H9 (cell line): ENCODE results near the gene GCLC. TPM values are rescaled to one million over a fixed set of nuclear protein-coding genes. Genes with fewer than 3 reads are reported as not detected.

ENCODE experiments used
- DNase-seq: peaks from one replicate; pipeline ENCODE4 v3.0.0-alpha.2; 2017
- H2AFZ ChIP-seq: one replicate; pipeline ENCODE4 v1.6.1; 2013; ENCODE audit warnings: mild to moderate bottlenecking, low read length, control low read depth, moderate library complexity
- H2AK5ac ChIP-seq: 2 replicates; pipeline ENCODE4 v1.6.1; 2013; ENCODE audit warnings: low read length, control low read depth, mixed read lengths; ENCODE audit not compliant: insufficient read length
- H2BK120ac ChIP-seq: one replicate; pipeline ENCODE4 v1.6.1; 2013; ENCODE audit warnings: low read depth, mild to moderate bottlenecking, low read length, control low read depth, inconsistent platforms; ENCODE audit not compliant: poor library complexity, severe bottlenecking
- H2BK12ac ChIP-seq: 2 replicates; pipeline ENCODE4 v1.6.1; 2013; ENCODE audit warnings: low read length, control low read depth, mixed read lengths, low read depth; ENCODE audit not compliant: insufficient read length
- H2BK15ac ChIP-seq: 2 replicates; pipeline ENCODE4 v1.6.1; 2013; ENCODE audit warnings: low read depth, low read length, control low read depth
- H2BK20ac ChIP-seq: one replicate; pipeline ENCODE4 v1.6.1; 2013; ENCODE audit warnings: low read depth, mild to moderate bottlenecking, low read length, control low read depth, inconsistent platforms; ENCODE audit not compliant: poor library complexity, severe bottlenecking
- H2BK5ac ChIP-seq: 2 replicates; pipeline ENCODE4 v1.6.1; 2013; ENCODE audit warnings: low read length, control low read depth, mixed read lengths; ENCODE audit not compliant: insufficient read length
- H3K14ac ChIP-seq: 2 replicates; pipeline ENCODE4 v1.6.1; 2013; ENCODE audit warnings: low read length, control low read depth; ENCODE audit not compliant: insufficient read depth
- H3K18ac ChIP-seq: 2 replicates; pipeline ENCODE4 v1.6.1; 2013; ENCODE audit warnings: low read depth, mild to moderate bottlenecking, mixed read lengths, low read length, control low read depth; ENCODE audit not compliant: insufficient read length
- H3K23ac ChIP-seq: 2 replicates; pipeline ENCODE4 v1.6.1; 2013; ENCODE audit warnings: low read length, control low read depth, mixed read lengths, low read depth; ENCODE audit not compliant: insufficient read length
- H3K23me2 ChIP-seq: 2 replicates; pipeline ENCODE4 v1.6.1; 2013; ENCODE audit warnings: low read depth, mild to moderate bottlenecking, mixed read lengths, low read length, control low read depth; ENCODE audit not compliant: insufficient read length, poor library complexity, severe bottlenecking
- H3K27ac ChIP-seq: 2 replicates; pipeline ENCODE4 v1.5.1; 2013; ENCODE audit warnings: low read length, control low read depth, mixed read lengths, low read depth; ENCODE audit not compliant: insufficient read length
- H3K27me3 ChIP-seq: 2 replicates; pipeline ENCODE4 v1.6.1; 2013; ENCODE audit warnings: low read length, control low read depth, inconsistent platforms; ENCODE audit not compliant: insufficient read depth
- H3K4ac ChIP-seq: 2 replicates; pipeline ENCODE4 v1.6.1; 2013; ENCODE audit warnings: low read depth, mild to moderate bottlenecking, control low read depth, inconsistent platforms, low read length, moderate library complexity
- H3K4me1 ChIP-seq: 2 replicates; pipeline ENCODE4 v1.6.1; 2013; ENCODE audit warnings: low read length, control low read depth, inconsistent platforms; ENCODE audit not compliant: insufficient read depth
- H3K4me2 ChIP-seq: 2 replicates; pipeline ENCODE4 v1.6.1; 2013; ENCODE audit warnings: low read length, control low read depth, mixed read lengths; ENCODE audit not compliant: insufficient read length, insufficient read depth
- H3K56ac ChIP-seq: 2 replicates; pipeline ENCODE4 v1.6.1; 2013; ENCODE audit warnings: low read depth, mild to moderate bottlenecking, mixed read lengths, low read length, control low read depth; ENCODE audit not compliant: insufficient read length
- H3K79me1 ChIP-seq: 2 replicates; pipeline ENCODE4 v1.6.1; 2013; ENCODE audit warnings: low read depth, mild to moderate bottlenecking, moderate library complexity, low read length, control low read depth, inconsistent platforms; ENCODE audit not compliant: insufficient read depth, poor library complexity, severe bottlenecking
- H3K79me2 ChIP-seq: 2 replicates; pipeline ENCODE4 v1.6.1; 2013; ENCODE audit warnings: low read length, control low read depth, inconsistent platforms; ENCODE audit not compliant: insufficient read depth
- H3K9ac ChIP-seq: 2 replicates; pipeline ENCODE4 v1.6.1; 2013; ENCODE audit warnings: low read length, control low read depth, mixed read lengths; ENCODE audit not compliant: insufficient read length; ENCODE audit errors: extremely low read depth
- H3K9me3 ChIP-seq: one replicate; pipeline ENCODE4 v1.6.1; 2013; ENCODE audit warnings: low read depth, low read length, inconsistent platforms; ENCODE audit not compliant: control insufficient read depth
- H3T11ph ChIP-seq: one replicate; pipeline ENCODE4 v1.6.1; 2013; ENCODE audit warnings: mild to moderate bottlenecking, low read length, control low read depth, inconsistent platforms
- H4K20me1 ChIP-seq: one replicate; pipeline ENCODE4 v1.6.1; 2013; ENCODE audit not compliant: control insufficient read depth, insufficient read length, insufficient read depth
- H4K5ac ChIP-seq: 2 replicates; pipeline ENCODE4 v1.6.1; 2013; ENCODE audit warnings: low read depth, mild to moderate bottlenecking, mixed read lengths, low read length, control low read depth; ENCODE audit not compliant: insufficient read length
- H4K8ac ChIP-seq: replicated peaks from 2 replicates; pipeline ENCODE4 v1.6.1; 2013; ENCODE audit warnings: low read length, control low read depth, mixed read lengths, low read depth; ENCODE audit not compliant: insufficient read length
- H4K91ac ChIP-seq: 2 replicates; pipeline ENCODE4 v1.6.1; 2013; ENCODE audit warnings: low read depth, mild to moderate bottlenecking, moderate library complexity, mixed read lengths, low read length, control low read depth; ENCODE audit not compliant: insufficient read length
- H3K27ac Mint-ChIP-seq, 3 experiments: 2 replicates in 2 of 3; 3 replicates in 1 of 3; pipeline ENCODE4 v1.8.0; 2020 to 2021; ENCODE audit warnings: mixed read lengths in 3 of 3, mild to moderate bottlenecking in 1 of 3, moderate library complexity in 1 of 3
- H3K27me3 Mint-ChIP-seq: 2 replicates; pipeline ENCODE4 v1.8.0; 2021; ENCODE audit warnings: low read depth, mild to moderate bottlenecking, moderate library complexity, mixed read lengths
- H3K36me3 Mint-ChIP-seq, 3 experiments: 2 replicates in 2 of 3; 3 replicates in 1 of 3; pipeline ENCODE4 v1.8.0; 2020 to 2021; ENCODE audit warnings: low read depth in 3 of 3, mixed read lengths in 3 of 3; ENCODE audit not compliant: insufficient read depth in 1 of 3
- H3K4me1 Mint-ChIP-seq, 2 experiments: 2 replicates each; pipeline ENCODE4 v1.8.0; 2020; ENCODE audit warnings: mixed read lengths in 2 of 2
- H3K4me3 Mint-ChIP-seq, 2 experiments: 2 replicates in 1 of 2; 3 replicates in 1 of 2; pipeline ENCODE4 v1.8.0; 2020 to 2021; ENCODE audit warnings: mild to moderate bottlenecking in 2 of 2, mixed read lengths in 2 of 2, moderate library complexity in 1 of 2
- H3K9me3 Mint-ChIP-seq, 2 experiments: 2 replicates in 1 of 2; 3 replicates in 1 of 2; pipeline ENCODE4 v1.8.0; 2020; ENCODE audit warnings: mild to moderate bottlenecking in 2 of 2, mixed read lengths in 2 of 2, moderate library complexity in 1 of 2
- CTCF ChIP-seq: fragments of 200-600 bp; sonication (generic); conservative IDR thresholded peaks from 3 replicates; pipeline ENCODE4 v1.8.0; 2021; ENCODE audit warnings: antibody characterized with exemption, mild to moderate bottlenecking
- WGBS: extraction: QIAGEN DNeasy Blood & Tissue Kit; methylation state at CpG from one replicate; pipeline ENCODE4 v1.1.7; 2013; ENCODE audit warnings: missing lambda C conversion rate, low lambda C conversion rate, mixed read lengths; ENCODE audit not compliant: insufficient read length; ENCODE audit errors: extremely low coverage; 5-methylcytosine and 5-hydroxymethylcytosine counted together
- total RNA-seq: library from RNA; stranded (reverse); gene quantifications from 2 replicates; pipeline ENCODE4 v1.2.1, GENCODE V29; 2021

Gene GCLC
- total RNA-seq, 1 experiment from 2014 or later, result 55.5 TPM

GRCh38 chr6:53469163-53469562 lies 75.7 kb downstream of the GCLC start:
- Histone ChIP-seq H2BK20ac (no peak overlapping the region), H3K18ac (no peak overlapping the region), H4K91ac (no peak overlapping the region), H4K5ac (no peak overlapping the region), H3K56ac (no peak overlapping the region), H4K8ac (no peak overlapping the region), H3K27ac (no peak overlapping the region), H3K23ac (no peak overlapping the region), H3K23me2 (no peaks in the 10 kb centered on the region), H2BK5ac (no peak overlapping the region), H2AFZ (no peak overlapping the region), H2BK15ac (no peak overlapping the region), H3K79me1 (no peaks in the 10 kb centered on the region), H3K79me2 (no peaks in the 10 kb centered on the region), H3K4me1 (no peaks in the 10 kb centered on the region), H4K20me1 (no peaks in the 10 kb centered on the region), H3K4me2 (no peak overlapping the region), H3K14ac (no peak overlapping the region), H2BK120ac (no peak overlapping the region), H3K27me3 (no peaks in the 10 kb centered on the region), H3T11ph (no peak overlapping the region), H3K9me3 (no peaks in the 10 kb centered on the region), H3K9ac (no peak overlapping the region), H3K4ac (no peak overlapping the region), H2BK12ac (no peak overlapping the region), H2AK5ac (no peak overlapping the region)
- no CpG with 5 or more reads among the region's 1 CpG for WGBS
- Mint-ChIP-seq H3K4me3 (no peak overlapping the region), H3K36me3 (no peaks in the 10 kb centered on the region), H3K9me3 (no peaks in the 10 kb centered on the region), H3K27me3 (no peaks in the 10 kb centered on the region; the same call in 1 of the 2 replicates), H3K27ac (no peak overlapping the region), H3K4me1 (no peaks in the 10 kb centered on the region)
- DNase-seq, result no peak
- TF ChIP-seq CTCF, result no peak
